Suprapubic skin (tissue), 4 donors: ENCODE measurements around the gene GNA14. TPM values are rescaled to one million over a fixed set of nuclear protein-coding genes. Genes with fewer than 3 reads are reported as not detected.

Experiments
- DNase-seq, 2 donors: peaks; one replicate each; pipeline ENCODE4 v3.0.0-alpha.2; 2019; ENCODE audit warnings: low spot score in 2 of 2
- H3K27ac ChIP-seq: fragments of 200-600 bp; sonication (generic); one replicate; pipeline ENCODE4 v1.5.1; 2019
- H3K27me3 ChIP-seq: fragments of 200-600 bp; sonication (generic); one replicate; pipeline ENCODE4 v1.5.1; 2019
- H3K36me3 ChIP-seq: fragments of 200-600 bp; sonication (generic); one replicate; pipeline ENCODE4 v1.5.1; 2019
- H3K4me1 ChIP-seq: fragments of 200-600 bp; sonication (generic); one replicate; pipeline ENCODE4 v1.5.1; 2019
- H3K4me3 ChIP-seq: fragments of 200-600 bp; sonication (generic); one replicate; pipeline ENCODE4 v1.5.1; 2019; ENCODE audit warnings: mild to moderate bottlenecking
- H3K9me3 ChIP-seq: fragments of 200-600 bp; sonication (generic); one replicate; pipeline ENCODE4 v1.5.1; 2019
- CTCF ChIP-seq, 2 donors: fragments of 200-600 bp in 1 of 2; fragments of 450-650 bp in 1 of 2; sonication (generic) in 1 of 2; IDR thresholded peaks; one replicate each; pipeline ENCODE4 v1.5.1; 2016 to 2019; ENCODE audit warnings: antibody characterized with exemption in 2 of 2, mild to moderate bottlenecking in 1 of 2, moderate library complexity in 1 of 2
- EP300 ChIP-seq: sonication (generic); formaldehyde crosslinking; IDR thresholded peaks from one replicate; pipeline ENCODE4 v1.6.1; 2017; ENCODE audit warnings: antibody characterized with exemption
- POLR2A ChIP-seq, 2 donors: fragments of 450-650 bp; IDR thresholded peaks; one replicate each; pipeline ENCODE4 v1.6.1; 2017; ENCODE audit warnings: antibody characterized with exemption in 2 of 2, mild to moderate bottlenecking in 2 of 2, moderate library complexity in 2 of 2
- POLR2AphosphoS5 ChIP-seq, 3 donors: sonication (generic); formaldehyde crosslinking; IDR thresholded peaks; one replicate each; pipeline ENCODE4 v1.6.1; 2017; ENCODE audit warnings: antibody characterized with exemption in 3 of 3
- WGBS: methylation state at CpG from one replicate; pipeline ENCODE4 v1.1.5; 2018; 5-methylcytosine and 5-hydroxymethylcytosine counted together
- total RNA-seq, 4 donors: library from RNA; depleted of rRNA; stranded (reverse); fragments of >200 nt; gene quantifications; one replicate each; pipeline ENCODE4 v1.1.0, GENCODE V29; 2016

The GNA14 gene
- total RNA-seq, 4 donors from 2014 or later: 0.42 to 4.2 (median 2.0) TPM

GRCh38 chr9:77424993-77425392 is 223.1 kb downstream of the GNA14 start:
- 78% methylated on average over 2 of the region's 2 CpGs for WGBS
- H3K27me3 ChIP-seq: no peaks in the 10 kb centered on the region
- TF ChIP-seq POLR2AphosphoS5 (IDR thresholded peaks at IDR 0.05) (no peak), CTCF (IDR thresholded peaks at IDR 0.05) (no peak), EP300 (no peak), POLR2A (IDR thresholded peaks at IDR 0.05) (no peak)
- H3K9me3 ChIP-seq: no peaks in the 10 kb centered on the region
- no peaks in the 10 kb centered on the region for H3K36me3 ChIP-seq
- no peak for DNase-seq
- H3K4me3 ChIP-seq: no peak overlapping the region
- no peaks in the 10 kb centered on the region for H3K4me1 ChIP-seq
- no peak overlapping the region for H3K27ac ChIP-seq

- Histone ChIP-seq H3K4me1 (no peaks in the 10 kb centered on the region), H3K27me3 (no peaks in the 10 kb centered on the region), H3K4me3 (no peak overlapping the region), H3K27ac (no peak overlapping the region), H3K36me3 (no peaks in the 10 kb centered on the region), H3K9me3 (no peaks in the 10 kb centered on the region)
- no peak for TF ChIP-seq CTCF (IDR thresholded peaks at IDR 0.05)
- TF ChIP-seq POLR2AphosphoS5 (IDR thresholded peaks at IDR 0.05): no peak
- TF ChIP-seq EP300: no peak
- no peak for TF ChIP-seq POLR2A (IDR thresholded peaks at IDR 0.05)
- DNase-seq: no peak
- WGBS: 83% methylated on average over 3 of the region's 3 CpGs
Measured at GRCh38 chr9:77423841-77424240, 224.3 kb downstream of the GNA14 start.

- no peaks in the 10 kb centered on the region for H3K27me3 ChIP-seq
- TF ChIP-seq POLR2A (IDR thresholded peaks at IDR 0.05): no peak
- no peaks in the 10 kb centered on the region for H3K36me3 ChIP-seq
- no peak overlapping the region for H3K4me3 ChIP-seq
- no peaks in the 10 kb centered on the region for H3K9me3 ChIP-seq
- no peaks in the 10 kb centered on the region for H3K4me1 ChIP-seq
- H3K27ac ChIP-seq: no peak overlapping the region
- WGBS: 95% methylated on average over 3 of the region's 3 CpGs
- no peak for DNase-seq
Measured at GRCh38 chr9:77422969-77423368, 225.2 kb downstream of the GNA14 start.

- no peaks in the 10 kb centered on the region for H3K9me3 ChIP-seq
- no peak for DNase-seq
- H3K4me1 ChIP-seq: no peaks in the 10 kb centered on the region
- H3K27me3 ChIP-seq: no peaks in the 10 kb centered on the region
- H3K27ac ChIP-seq: no peak overlapping the region
- no peak overlapping the region for H3K4me3 ChIP-seq
- H3K36me3 ChIP-seq: no peaks in the 10 kb centered on the region
- no peak for TF ChIP-seq EP300
- TF ChIP-seq CTCF (IDR thresholded peaks at IDR 0.05): no peak
- no peak for TF ChIP-seq POLR2A (IDR thresholded peaks at IDR 0.05)
- TF ChIP-seq POLR2AphosphoS5 (IDR thresholded peaks at IDR 0.05): no peak
- 93% methylated on average over 10 of the region's 10 CpGs for WGBS
Measured at GRCh38 chr9:77421506-77422265, 226.4 kb downstream of the GNA14 start.

- no peaks in the 10 kb centered on the region for H3K27me3 ChIP-seq
- no peaks in the 10 kb centered on the region for H3K4me1 ChIP-seq
- 51% methylated on average over 2 of the region's 2 CpGs for WGBS
- no peak overlapping the region for H3K4me3 ChIP-seq
- H3K27ac ChIP-seq: no peak overlapping the region
- H3K36me3 ChIP-seq: no peaks in the 10 kb centered on the region
- DNase-seq: no peak
- no peaks in the 10 kb centered on the region for H3K9me3 ChIP-seq
- no peak for TF ChIP-seq EP300
- TF ChIP-seq POLR2A (IDR thresholded peaks at IDR 0.05): no peak
- TF ChIP-seq POLR2AphosphoS5 (IDR thresholded peaks at IDR 0.05): no peak
- no peak for TF ChIP-seq CTCF (IDR thresholded peaks at IDR 0.05)
Measured at GRCh38 chr9:77420641-77421040, 227.5 kb downstream of the GNA14 start.

- DNase-seq: no peak
- H3K36me3 ChIP-seq: no peaks in the 10 kb centered on the region
- no peaks in the 10 kb centered on the region for H3K4me1 ChIP-seq
- H3K9me3 ChIP-seq: no peaks in the 10 kb centered on the region
- no peak overlapping the region for H3K4me3 ChIP-seq
- TF ChIP-seq POLR2AphosphoS5 (IDR thresholded peaks at IDR 0.05) (no peak), POLR2A (IDR thresholded peaks at IDR 0.05) (no peak), CTCF (IDR thresholded peaks at IDR 0.05) (no peak), EP300 (no peak)
- no peak overlapping the region for H3K27ac ChIP-seq
- no peaks in the 10 kb centered on the region for H3K27me3 ChIP-seq
Measured at GRCh38 chr9:77418226-77418625, 229.9 kb downstream of the GNA14 start.
